Measurements from ENCODE around the gene LRBA. TPM values are rescaled to one million over a fixed set of nuclear protein-coding genes. Genes with fewer than 3 reads are reported as not detected.

The LRBA gene
- total RNA-seq, 1 experiment from 2014 or later = 77.4 TPM

DNA sequence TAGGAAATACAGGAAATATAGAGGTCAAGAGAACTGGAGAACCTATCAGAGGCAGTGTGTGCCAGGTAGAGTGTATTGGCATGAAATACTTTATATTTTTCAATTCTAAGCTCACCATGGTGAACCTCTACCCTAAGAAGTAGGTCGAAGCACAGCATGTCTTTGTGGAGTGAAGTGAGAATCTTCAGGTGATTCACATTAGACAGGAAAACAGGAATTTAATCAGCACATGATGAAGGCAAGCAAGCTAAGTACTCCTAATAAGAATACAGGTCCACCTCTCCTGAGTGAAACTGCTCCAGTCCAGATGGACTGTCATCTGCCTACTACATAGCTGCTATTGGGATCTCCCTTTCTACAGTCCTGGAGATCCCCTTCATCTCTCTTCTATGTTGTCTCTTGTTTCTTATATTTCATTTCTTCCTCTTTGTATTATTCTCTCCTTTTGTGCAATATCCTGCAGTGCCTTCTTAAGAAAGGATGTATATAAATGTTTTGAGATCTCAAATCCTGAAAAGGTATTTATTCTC lies 159.0 kb downstream of the LRBA start:
- H3K4me1 ChIP-seq (replicated peaks; ENCODE audit: insufficient read depth) = no peaks in the 10 kb centered on the region
- CTCF ChIA-PET = interaction anchor here (1.1 kb wide), 1 partner anchor 11 kb away, joined by 3 read pairs; no protein-coding TSS in a partner anchor
- H3K9me3 ChIP-seq (ENCODE audit: insufficient read depth, low read depth) = no peaks in the 10 kb centered on the region
- POLR2A ChIA-PET (ENCODE audit: unreplicated experiment) = no interaction called here
- intact Hi-C loops (cut with micrococcal nuclease; ENCODE audit: unreplicated experiment) = no loop called here
- H3K4me2 ChIP-seq = no peak overlapping the region
- H3F3A ChIP-seq (ENCODE audit: insufficient read depth, low read depth) = no peaks in the 10 kb centered on the region
- no peak for DNase-seq
- H3K9me2 ChIP-seq (ENCODE audit: insufficient read depth) = no peaks in the 10 kb centered on the region
- H4K20me1 ChIP-seq (ENCODE audit: insufficient read depth) = no peaks in the 10 kb centered on the region
- H3K79me2 ChIP-seq (ENCODE audit: low read depth) = no peaks in the 10 kb centered on the region
- no peak overlapping the region for H3K27ac ChIP-seq
- H3K36me3 ChIP-seq (ENCODE audit: low read depth) = no peaks in the 10 kb centered on the region
- no peak for TF ChIP-seq EZH2 (IDR thresholded peaks at IDR 0.05; ENCODE audit: low read depth)
- TF ChIP-seq, protein P1, sequence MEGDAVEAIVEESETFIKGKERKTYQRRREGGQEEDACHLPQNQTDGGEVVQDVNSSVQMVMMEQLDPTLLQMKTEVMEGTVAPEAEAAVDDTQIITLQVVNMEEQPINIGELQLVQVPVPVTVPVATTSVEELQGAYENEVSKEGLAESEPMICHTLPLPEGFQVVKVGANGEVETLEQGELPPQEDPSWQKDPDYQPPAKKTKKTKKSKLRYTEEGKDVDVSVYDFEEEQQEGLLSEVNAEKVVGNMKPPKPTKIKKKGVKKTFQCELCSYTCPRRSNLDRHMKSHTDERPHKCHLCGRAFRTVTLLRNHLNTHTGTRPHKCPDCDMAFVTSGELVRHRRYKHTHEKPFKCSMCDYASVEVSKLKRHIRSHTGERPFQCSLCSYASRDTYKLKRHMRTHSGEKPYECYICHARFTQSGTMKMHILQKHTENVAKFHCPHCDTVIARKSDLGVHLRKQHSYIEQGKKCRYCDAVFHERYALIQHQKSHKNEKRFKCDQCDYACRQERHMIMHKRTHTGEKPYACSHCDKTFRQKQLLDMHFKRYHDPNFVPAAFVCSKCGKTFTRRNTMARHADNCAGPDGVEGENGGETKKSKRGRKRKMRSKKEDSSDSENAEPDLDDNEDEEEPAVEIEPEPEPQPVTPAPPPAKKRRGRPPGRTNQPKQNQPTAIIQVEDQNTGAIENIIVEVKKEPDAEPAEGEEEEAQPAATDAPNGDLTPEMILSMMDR (conservative IDR thresholded peaks at IDR 0.05) = no peak
- no peak overlapping the region for H3K4me3 ChIP-seq
- no TSS peak for BruUV-seq (replicated peaks)
- H3K27me3 ChIP-seq (ENCODE audit: insufficient read depth, low read depth) = no peaks in the 10 kb centered on the region
- H2AFZ ChIP-seq = no peak overlapping the region

DNA sequence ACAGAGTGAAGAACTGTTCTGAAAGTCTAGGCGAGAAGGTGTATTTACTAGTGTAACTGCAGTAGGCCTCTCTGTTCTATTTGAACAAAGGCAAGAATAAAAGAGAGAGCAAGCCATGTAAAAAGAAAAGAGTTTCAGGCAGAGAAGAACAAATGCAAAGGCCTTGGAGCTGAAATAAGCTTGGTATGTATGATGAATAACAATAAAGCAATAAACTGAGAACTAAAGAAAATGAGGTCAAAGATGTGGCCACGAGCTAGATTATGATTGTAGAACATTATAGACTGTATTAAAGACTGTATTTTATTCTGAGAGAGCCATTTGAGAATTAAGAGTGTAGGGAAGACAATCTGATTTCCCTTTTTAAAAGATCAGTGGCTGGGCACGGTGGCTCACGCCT lies 160.5 kb downstream of the LRBA start:
- H3K9me3 ChIP-seq (ENCODE audit: insufficient read depth, low read depth) = no peaks in the 10 kb centered on the region
- BruUV-seq (replicated peaks) = no TSS peak
- H3K4me1 ChIP-seq (replicated peaks; ENCODE audit: insufficient read depth) = peaks cover 3% of the 10 kb centered on the region
- no peak for DNase-seq
- H4K20me1 ChIP-seq (ENCODE audit: insufficient read depth) = no peaks in the 10 kb centered on the region
- ChIA-PET CTCF (interaction anchor here (1.3 kb wide), 1 partner anchor 12 kb away, joined by 3 read pairs; no protein-coding TSS in a partner anchor), POLR2A (ENCODE audit: unreplicated experiment) (no interaction called here)
- no peaks in the 10 kb centered on the region for H3K79me2 ChIP-seq (ENCODE audit: low read depth)
- H3K4me2 ChIP-seq = no peak overlapping the region
- H3K36me3 ChIP-seq (ENCODE audit: low read depth) = no peaks in the 10 kb centered on the region; the same call in 1 of the 2 replicates
- no peak overlapping the region for H3K27ac ChIP-seq
- H3K9me2 ChIP-seq (ENCODE audit: insufficient read depth) = no peaks in the 10 kb centered on the region
- 0 out of 2 replicates have a peak, but pooled peaks cover 2% of the 10 kb centered on the region for H3F3A ChIP-seq (ENCODE audit: insufficient read depth, low read depth)
- intact Hi-C loops (cut with micrococcal nuclease; ENCODE audit: unreplicated experiment) = no loop called here
- H3K27me3 ChIP-seq (ENCODE audit: insufficient read depth, low read depth) = no peaks in the 10 kb centered on the region
- H2AFZ ChIP-seq = no peak overlapping the region
- no peak for TF ChIP-seq EZH2 (IDR thresholded peaks at IDR 0.05; ENCODE audit: low read depth)
- TF ChIP-seq, protein P1 (conservative IDR thresholded peaks at IDR 0.05) = no peak
- no peak overlapping the region for H3K4me3 ChIP-seq

DNA sequence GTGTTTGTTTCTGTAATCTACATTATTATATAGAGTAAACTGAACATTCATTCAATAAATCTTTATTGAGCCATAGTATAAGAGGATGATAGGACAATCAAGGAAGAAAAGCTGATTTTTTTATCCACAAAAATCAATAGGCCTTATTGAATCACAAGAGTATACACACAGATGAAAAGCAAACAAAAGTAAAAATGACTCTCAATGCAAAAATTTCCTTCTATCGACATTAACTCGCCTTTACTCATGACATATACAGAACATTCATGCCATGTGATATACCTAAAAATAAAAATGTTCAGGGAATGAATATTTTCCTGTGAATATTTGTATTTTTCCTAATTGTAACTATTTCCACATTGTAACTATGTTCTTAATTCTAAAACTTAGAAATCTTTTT lies 161.2 kb downstream of the LRBA start:
- H3K4me2 ChIP-seq = no peak overlapping the region
- no peak for TF ChIP-seq EZH2 (IDR thresholded peaks at IDR 0.05; ENCODE audit: low read depth)
- TF ChIP-seq, protein P1 (conservative IDR thresholded peaks at IDR 0.05) = no peak
- H4K20me1 ChIP-seq (ENCODE audit: insufficient read depth) = no peaks in the 10 kb centered on the region
- intact Hi-C loops (cut with micrococcal nuclease; ENCODE audit: unreplicated experiment) = no loop called here
- no peaks in the 10 kb centered on the region; the same call in 1 of the 2 replicates for H3K36me3 ChIP-seq (ENCODE audit: low read depth)
- H3K4me3 ChIP-seq = no peak overlapping the region
- CTCF ChIA-PET = interaction anchor here (1.3 kb wide), 1 partner anchor 13 kb away, joined by 3 read pairs; no protein-coding TSS in a partner anchor
- no peaks in the 10 kb centered on the region for H3K9me3 ChIP-seq (ENCODE audit: insufficient read depth, low read depth)
- BruUV-seq (replicated peaks) = no TSS peak
- peaks cover 10% of the 10 kb centered on the region for H3K4me1 ChIP-seq (replicated peaks; ENCODE audit: insufficient read depth)
- H2AFZ ChIP-seq = no peak overlapping the region
- POLR2A ChIA-PET (ENCODE audit: unreplicated experiment) = no interaction called here
- H3F3A ChIP-seq (ENCODE audit: insufficient read depth, low read depth) = 0 out of 2 replicates have a peak, but pooled peaks cover 7% of the 10 kb centered on the region
- H3K79me2 ChIP-seq (ENCODE audit: low read depth) = no peaks in the 10 kb centered on the region
- no peaks in the 10 kb centered on the region for H3K27me3 ChIP-seq (ENCODE audit: insufficient read depth, low read depth)
- H3K9me2 ChIP-seq (ENCODE audit: insufficient read depth) = no peaks in the 10 kb centered on the region
- no peak overlapping the region for H3K27ac ChIP-seq
- no peak for DNase-seq

Data from PC-9 (cell line).